Measurements from ENCODE around the gene PTGS2. TPM values are rescaled to one million over a fixed set of nuclear protein-coding genes. Genes with fewer than 3 reads are reported as not detected.
"Not testable (repeated sequence)": the region's sequence is repeated elsewhere in the genome, so short reads cannot be mapped to it uniquely, and the experiment has no call there.

PTGS2 gene
- total and polyA plus RNA-seq, 12 donors = 0.23 to 7.1 (median 1.2) TPM

GRCh38 chr1:186671136-186671825, 8.9 kb downstream of the PTGS2 start:
- ATAC-seq (no peak), DNase-seq (no peak)
- Histone ChIP-seq H3K27me3 (no peaks in the 10 kb centered on the region), H3K4me1 (no peaks in the 10 kb centered on the region), H3K27ac (no peak overlapping the region), H3K4me3 (no peak overlapping the region), H3K9me3 (peaks cover 0 to 4% (median 0%) of the 10 kb centered on the region in 11 donors), H3K36me3 (peaks cover 0 to 44% (median 0%) of the 10 kb centered on the region in 9 donors)
- no peak for TF ChIP-seq CTCF (IDR thresholded peaks at IDR 0.05)
- intact Hi-C loops (cut with DNase I) = no loop called here
- 92 to 94% methylated on average over 2 of the region's 2 CpGs for whole genome bisulfite sequencing, 2 donors

- H3K27me3 ChIP-seq = no peaks in the 10 kb centered on the region
- DNase-seq = no peak
- peaks cover 0 to 4% (median 0%) of the 10 kb centered on the region in 11 donors for H3K9me3 ChIP-seq
- H3K4me1 ChIP-seq = no peaks in the 10 kb centered on the region
- ATAC-seq = no peak
- H3K36me3 ChIP-seq = peaks cover 0 to 36% (median 0%) of the 10 kb centered on the region in 9 donors
- 62 to 72% methylated on average over 2 of the region's 2 CpGs for WGBS, 2 donors
- TF ChIP-seq CTCF (IDR thresholded peaks at IDR 0.05) = no peak
- no peak overlapping the region for H3K4me3 ChIP-seq
- intact Hi-C loops (cut with DNase I) = no loop called here
- H3K27ac ChIP-seq = no peak overlapping the region
Observed at GRCh38 chr1:186670297-186671135, 9.7 kb downstream of the PTGS2 start.

- H3K9me3 ChIP-seq; H3K4me3 ChIP-seq; H3K27me3 ChIP-seq; ATAC-seq; H3K4me1 ChIP-seq; DNase-seq; H3K27ac ChIP-seq; intact Hi-C loops (cut with DNase I): not testable (repeated sequence)
- peaks cover 0 to 29% (median 0%) of the 10 kb centered on the region in 9 donors for H3K36me3 ChIP-seq
- whole genome bisulfite sequencing, 2 donors = 90% methylated on average over 3 of the region's 3 CpGs
Observed at GRCh38 chr1:186669784-186670183, 10.4 kb downstream of the PTGS2 start.

GRCh38 chr1:186664217-186664616, 16.0 kb downstream of the PTGS2 start:
- H3K4me1 ChIP-seq; DNase-seq; intact Hi-C loops (cut with DNase I); H3K36me3 ChIP-seq; ATAC-seq; H3K27me3 ChIP-seq; H3K27ac ChIP-seq; H3K9me3 ChIP-seq; H3K4me3 ChIP-seq: not testable (repeated sequence)
- 87 to 92% methylated on average over 8 of the region's 8 CpGs for WGBS, 2 donors

GRCh38 chr1:186662752-186663151, 17.5 kb downstream of the PTGS2 start:
- Histone ChIP-seq H3K4me1 (peaks cover 0 to 5% (median 0%) of the 10 kb centered on the region in 9 donors), H3K9me3 (peaks cover 0 to 5% (median 0%) of the 10 kb centered on the region in 11 donors), H3K27ac (no peak overlapping the region), H3K4me3 (no peak overlapping the region), H3K36me3 (no peaks in the 10 kb centered on the region), H3K27me3 (no peaks in the 10 kb centered on the region)
- no peak for DNase-seq
- TF ChIP-seq CTCF (IDR thresholded peaks at IDR 0.05) = no peak
- intact Hi-C loops (cut with DNase I) = no loop called here
- ATAC-seq = no peak
